HCT116 (cell line): Measurements from ENCODE around the gene HES2. TPM values are rescaled to one million over a fixed set of nuclear protein-coding genes. Genes with fewer than 3 reads are reported as not detected.

Experiments
- ATAC-seq: fragments of 200-7000 bp; cut with Tn5 transposase; 2 replicates; pipeline ENCODE4 v1.9.1; 2020; ENCODE audit warnings: mild to moderate bottlenecking, moderate library complexity
- BruUV-seq: library from RNA; stranded (reverse); fragments of 400-500 nt; replicated peaks from 2 replicates; lab custom pipeline; 2021; lab: Mats Ljungman, UMichigan
- CTCF ChIA-PET: fragments of 300-600 bp; sonication (Branson Sonifier 250); formaldehyde crosslinking; loops from one replicate; lab custom pipeline; 2021; ENCODE audit warnings: antibody characterized with exemption; lab: Charles Lee
- POLR2A ChIA-PET: fragments of 300-600, 350-600 bp; sonication (Branson Sonifier 250); formaldehyde crosslinking; loops from one replicate; lab custom pipeline; 2021; ENCODE audit warnings: antibody characterized with exemption; lab: Charles Lee
- RAD21 ChIA-PET, 2 experiments: fragments of 300-600 bp; sonication (Branson Sonifier 250); formaldehyde crosslinking; loops; one replicate each; lab custom pipeline; 2023; ENCODE audit warnings: low total read pairs in 2 of 2; ENCODE audit not compliant: uncharacterized antibody in 2 of 2, unreplicated experiment in 2 of 2, low non-redundant PET in 1 of 2; lab: Charles Lee
- DNase-seq: peaks from one replicate; pipeline ENCODE4 v3.0.0-alpha.2; 2010; ENCODE audit warnings: low read depth, low spot score
- H2AFZ ChIP-seq: fragments of 200-600 bp; shearing (Covaris generic), sonication (generic); 2 replicates; pipeline ENCODE4 v1.6.1; 2017; ENCODE audit warnings: low read depth, mixed run types, mixed read lengths, antibody characterized with exemption, low read length; ENCODE audit not compliant: poor library complexity, severe bottlenecking
- H3K27ac ChIP-seq: 2 replicates; pipeline ENCODE4 v1.5.1; 2012; ENCODE audit warnings: low read depth, low read length
- H3K27me3 ChIP-seq: fragments of 200-600 bp; sonication (generic); 2 replicates; pipeline ENCODE4 v1.6.1; 2016; ENCODE audit warnings: mixed run types, low read length, mixed read lengths; ENCODE audit not compliant: insufficient read depth
- H3K36me3 ChIP-seq, 2 experiments: fragments of 200-500 bp in 1 of 2; fragments of 200-600 bp in 1 of 2; sonication (Bioruptor generic) in 1 of 2; sonication (generic) in 1 of 2; 2 replicates each; pipeline versions ENCODE4 v1.5.1 to v1.6.1; 2014 to 2016; ENCODE audit warnings: low read length in 2 of 2, inconsistent platforms in 1 of 2, mixed read lengths in 1 of 2, mixed run types in 1 of 2; ENCODE audit not compliant: insufficient read depth in 2 of 2, control insufficient read depth in 1 of 2
- H3K4me1 ChIP-seq, 2 experiments: fragments of 200-600 bp in 1 of 2; sonication (generic) in 1 of 2; 2 replicates each; pipeline versions ENCODE4 v1.5.1 to v1.6.1; 2012 to 2017; ENCODE audit warnings: low read length in 2 of 2, inconsistent platforms in 1 of 2, mild to moderate bottlenecking in 1 of 2, mixed read lengths in 1 of 2, mixed run types in 1 of 2, moderate library complexity in 1 of 2; ENCODE audit not compliant: insufficient read depth in 2 of 2, control insufficient read depth in 1 of 2
- H3K4me2 ChIP-seq: fragments of 200-600 bp; sonication (generic); 2 replicates; pipeline ENCODE4 v1.6.1; 2017; ENCODE audit warnings: mixed run types, low read length, mixed read lengths
- H3K4me3 ChIP-seq, 2 experiments: fragments of 200-600 bp in 1 of 2; sonication (generic) in 1 of 2; replicated peaks in 1 of 2; 2 replicates each; pipeline ENCODE4 v1.5.1; 2011 to 2016; ENCODE audit warnings: low read length in 2 of 2, control low read depth in 1 of 2, low read depth in 1 of 2, mild to moderate bottlenecking in 1 of 2, mixed read lengths in 1 of 2, mixed run types in 1 of 2
- H3K79me2 ChIP-seq: fragments of 200-600 bp; sonication (generic); 2 replicates; pipeline ENCODE4 v1.6.1; 2017; ENCODE audit warnings: mild to moderate bottlenecking, mixed run types, low read length, moderate library complexity, mixed read lengths; ENCODE audit not compliant: insufficient read depth
- H3K9ac ChIP-seq: fragments of 200-600 bp; sonication (generic); 2 replicates; pipeline ENCODE4 v1.6.1; 2016; ENCODE audit warnings: low read length, mixed read lengths
- H3K9me2 ChIP-seq: fragments of 200-600 bp; sonication (generic), shearing (Covaris generic); 2 replicates; pipeline ENCODE4 v1.6.1; 2017; ENCODE audit warnings: mixed run types, mild to moderate bottlenecking, moderate library complexity; ENCODE audit not compliant: insufficient read depth
- H3K9me3 ChIP-seq, 2 experiments: fragments of 200-500 bp in 1 of 2; fragments of 200-600 bp in 1 of 2; sonication (Bioruptor generic) in 1 of 2; sonication (generic) in 1 of 2; 2 replicates each; pipeline ENCODE4 v1.6.1; 2014 to 2017; ENCODE audit warnings: low read length in 2 of 2, mixed read lengths in 2 of 2, inconsistent platforms in 1 of 2, low read depth in 1 of 2, mild to moderate bottlenecking in 1 of 2, mixed run types in 1 of 2, moderate library complexity in 1 of 2; ENCODE audit not compliant: control insufficient read depth in 1 of 2, insufficient read depth in 1 of 2
- H4K20me1 ChIP-seq: fragments of 200-600 bp; sonication (generic), shearing (Covaris generic); 2 replicates; pipeline ENCODE4 v1.6.1; 2017; ENCODE audit warnings: mixed run types, mild to moderate bottlenecking, moderate library complexity; ENCODE audit not compliant: insufficient read depth
- ATF3 ChIP-seq: IDR thresholded peaks from 2 replicates; pipeline ENCODE4 v1.6.1; 2012
- CBX3 ChIP-seq: IDR thresholded peaks from 2 replicates; pipeline ENCODE4 v1.6.1; 2012; ENCODE audit warnings: low read depth
- CEBPB ChIP-seq: IDR thresholded peaks from 2 replicates; pipeline ENCODE4 v1.6.1; 2012; ENCODE audit warnings: low read depth
- CTCF ChIP-seq, 3 experiments: fragments of 200-600 bp in 1 of 3; sonication (generic) in 1 of 3; IDR thresholded peaks in 2 of 3; conservative IDR thresholded peaks in 1 of 3; 2 replicates each; pipeline ENCODE4 v1.5.1; 2012 to 2017; ENCODE audit warnings: low read depth in 2 of 3, low read length in 2 of 3, antibody characterized with exemption in 1 of 3, borderline replicate concordance in 1 of 3, control low read depth in 1 of 3, mild to moderate bottlenecking in 1 of 3, mixed read lengths in 1 of 3, mixed run types in 1 of 3, moderate library complexity in 1 of 3; ENCODE audit not compliant: insufficient read depth in 1 of 3
- EGR1 ChIP-seq: IDR thresholded peaks from 2 replicates; pipeline ENCODE4 v1.6.1; 2012; ENCODE audit warnings: low read depth
- EZH2 ChIP-seq: fragments of 200-600 bp; sonication (generic); IDR thresholded peaks from 2 replicates; pipeline ENCODE4 v1.6.1; 2017; ENCODE audit warnings: antibody characterized with exemption, mixed run types
- EZH2phosphoT487 ChIP-seq: fragments of 200-600 bp; IDR thresholded peaks from 2 replicates; pipeline ENCODE4 v1.6.1; 2018; ENCODE audit warnings: antibody characterized with exemption, borderline replicate concordance
- JUND ChIP-seq: IDR thresholded peaks from 2 replicates; pipeline ENCODE4 v1.6.1; 2012
- MAX ChIP-seq: IDR thresholded peaks from 2 replicates; pipeline ENCODE4 v1.6.1; 2012
- POLR2A ChIP-seq: IDR thresholded peaks from 2 replicates; pipeline ENCODE4 v1.7.0; 2011; ENCODE audit warnings: borderline replicate concordance; ENCODE audit not compliant: insufficient read depth, insufficient read length; ENCODE audit errors: extremely low read depth
- RAD21 ChIP-seq: IDR thresholded peaks from 2 replicates; pipeline ENCODE4 v1.6.1; 2012; ENCODE audit warnings: low read depth, mild to moderate bottlenecking
- SIN3A ChIP-seq: IDR thresholded peaks from 2 replicates; pipeline ENCODE4 v1.6.1; 2012; ENCODE audit warnings: low read depth
- TCF7L2 ChIP-seq: IDR thresholded peaks from 2 replicates; pipeline ENCODE4 v1.7.0; 2011; ENCODE audit warnings: borderline replicate concordance, inconsistent platforms; ENCODE audit not compliant: insufficient read depth, insufficient read length; ENCODE audit errors: extremely low read depth
- ZFX ChIP-seq: fragments of 450-650 bp; IDR thresholded peaks from 2 replicates; pipeline ENCODE4 v1.6.1; 2017
- ZNF274 ChIP-seq: fragments of 200-500 bp; sonication (Bioruptor generic); IDR thresholded peaks from 2 replicates; pipeline ENCODE4 v1.6.1; 2014; ENCODE audit warnings: mild to moderate bottlenecking, low read depth, low read length, inconsistent platforms
- intact Hi-C: fragments of 100-400 bp; cut with micrococcal nuclease; formaldehyde crosslinking; loops from 2 replicates; pipeline ENCODE4 v1.10.0; 2022
- total RNA-seq: library from RNA; stranded (reverse); gene quantifications from one replicate; pipeline ENCODE4 v1.2.1, GENCODE V29; 2021; ENCODE audit not compliant: unreplicated experiment
- TF ChIP-seq, protein P1 (sequence below): IDR thresholded peaks from 2 replicates; pipeline ENCODE4 v1.6.1; 2012; ENCODE audit warnings: low read depth
- TF ChIP-seq, protein P2 (sequence below): IDR thresholded peaks from 2 replicates; pipeline ENCODE4 v1.6.1; 2011; ENCODE audit warnings: mild to moderate bottlenecking, low read length, moderate library complexity; ENCODE audit not compliant: insufficient replicate concordance; ENCODE audit errors: extremely low read depth

The HES2 gene
- total RNA-seq, 1 experiment from 2014 or later: 8.4 TPM

GRCh38 chr1:6410248-6410893 lies 9.3 kb downstream of the HES2 start:
- H3K9ac ChIP-seq: no peak overlapping the region
- ChIA-PET CTCF (no interaction called here), POLR2A (no interaction called here), RAD21 (interaction anchor here in 1 of 2 experiments (0.6 kb wide), 1 partner anchor 9 kb away, joined by 3 read pairs; no protein-coding TSS in a partner anchor)
- no TSS peak for BruUV-seq
- H3K9me3 ChIP-seq: no peaks in the 10 kb centered on the region
- H3K79me2 ChIP-seq: no peaks in the 10 kb centered on the region
- DNase-seq (no peak), ATAC-seq (no peak)
- no peak overlapping the region for H3K27ac ChIP-seq
- no peak overlapping the region for H3K4me2 ChIP-seq
- no peak for TF ChIP-seq EGR1
- TF ChIP-seq CTCF (IDR thresholded peaks at IDR 0.05 in 2 of 3, conservative IDR thresholded peaks at IDR 0.05 in 1 of 3; ENCODE audit: borderline replicate concordance in 1 of 3, insufficient read depth in 1 of 3, low read depth in 2 of 3, low read length in 2 of 3): no peak
- no peak for TF ChIP-seq ATF3
- no peak for TF ChIP-seq EZH2
- TF ChIP-seq CEBPB: no peak
- TF ChIP-seq SIN3A: no peak
- TF ChIP-seq, protein P1, sequence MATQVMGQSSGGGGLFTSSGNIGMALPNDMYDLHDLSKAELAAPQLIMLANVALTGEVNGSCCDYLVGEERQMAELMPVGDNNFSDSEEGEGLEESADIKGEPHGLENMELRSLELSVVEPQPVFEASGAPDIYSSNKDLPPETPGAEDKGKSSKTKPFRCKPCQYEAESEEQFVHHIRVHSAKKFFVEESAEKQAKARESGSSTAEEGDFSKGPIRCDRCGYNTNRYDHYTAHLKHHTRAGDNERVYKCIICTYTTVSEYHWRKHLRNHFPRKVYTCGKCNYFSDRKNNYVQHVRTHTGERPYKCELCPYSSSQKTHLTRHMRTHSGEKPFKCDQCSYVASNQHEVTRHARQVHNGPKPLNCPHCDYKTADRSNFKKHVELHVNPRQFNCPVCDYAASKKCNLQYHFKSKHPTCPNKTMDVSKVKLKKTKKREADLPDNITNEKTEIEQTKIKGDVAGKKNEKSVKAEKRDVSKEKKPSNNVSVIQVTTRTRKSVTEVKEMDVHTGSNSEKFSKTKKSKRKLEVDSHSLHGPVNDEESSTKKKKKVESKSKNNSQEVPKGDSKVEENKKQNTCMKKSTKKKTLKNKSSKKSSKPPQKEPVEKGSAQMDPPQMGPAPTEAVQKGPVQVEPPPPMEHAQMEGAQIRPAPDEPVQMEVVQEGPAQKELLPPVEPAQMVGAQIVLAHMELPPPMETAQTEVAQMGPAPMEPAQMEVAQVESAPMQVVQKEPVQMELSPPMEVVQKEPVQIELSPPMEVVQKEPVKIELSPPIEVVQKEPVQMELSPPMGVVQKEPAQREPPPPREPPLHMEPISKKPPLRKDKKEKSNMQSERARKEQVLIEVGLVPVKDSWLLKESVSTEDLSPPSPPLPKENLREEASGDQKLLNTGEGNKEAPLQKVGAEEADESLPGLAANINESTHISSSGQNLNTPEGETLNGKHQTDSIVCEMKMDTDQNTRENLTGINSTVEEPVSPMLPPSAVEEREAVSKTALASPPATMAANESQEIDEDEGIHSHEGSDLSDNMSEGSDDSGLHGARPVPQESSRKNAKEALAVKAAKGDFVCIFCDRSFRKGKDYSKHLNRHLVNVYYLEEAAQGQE: no peak
- no peak for TF ChIP-seq JUND
- no peak for TF ChIP-seq MAX
- TF ChIP-seq ZNF274: no peak
- no peak for TF ChIP-seq CBX3
- no peak for TF ChIP-seq EZH2phosphoT487
- no peak for TF ChIP-seq TCF7L2
- TF ChIP-seq POLR2A: no peak
- TF ChIP-seq ZFX: no peak
- TF ChIP-seq RAD21: no peak
- TF ChIP-seq, protein P2, sequence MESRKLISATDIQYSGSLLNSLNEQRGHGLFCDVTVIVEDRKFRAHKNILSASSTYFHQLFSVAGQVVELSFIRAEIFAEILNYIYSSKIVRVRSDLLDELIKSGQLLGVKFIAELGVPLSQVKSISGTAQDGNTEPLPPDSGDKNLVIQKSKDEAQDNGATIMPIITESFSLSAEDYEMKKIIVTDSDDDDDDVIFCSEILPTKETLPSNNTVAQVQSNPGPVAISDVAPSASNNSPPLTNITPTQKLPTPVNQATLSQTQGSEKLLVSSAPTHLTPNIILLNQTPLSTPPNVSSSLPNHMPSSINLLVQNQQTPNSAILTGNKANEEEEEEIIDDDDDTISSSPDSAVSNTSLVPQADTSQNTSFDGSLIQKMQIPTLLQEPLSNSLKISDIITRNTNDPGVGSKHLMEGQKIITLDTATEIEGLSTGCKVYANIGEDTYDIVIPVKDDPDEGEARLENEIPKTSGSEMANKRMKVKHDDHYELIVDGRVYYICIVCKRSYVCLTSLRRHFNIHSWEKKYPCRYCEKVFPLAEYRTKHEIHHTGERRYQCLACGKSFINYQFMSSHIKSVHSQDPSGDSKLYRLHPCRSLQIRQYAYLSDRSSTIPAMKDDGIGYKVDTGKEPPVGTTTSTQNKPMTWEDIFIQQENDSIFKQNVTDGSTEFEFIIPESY: no peak
- H3K9me2 ChIP-seq: no peaks in the 10 kb centered on the region
- peaks cover 15 to 18% of the 10 kb centered on the region in 2 experiments for H3K4me1 ChIP-seq
- H3K36me3 ChIP-seq: no peaks in the 10 kb centered on the region
- no peak overlapping the region for H3K4me3 ChIP-seq
- H3K27me3 ChIP-seq: no peaks in the 10 kb centered on the region
- no peaks in the 10 kb centered on the region for H4K20me1 ChIP-seq
- no peak overlapping the region for H2AFZ ChIP-seq
- intact Hi-C loops: no loop called here
